K562 (cell line): ENCODE data around the gene ZFP30. TPM values are rescaled to one million over a fixed set of nuclear protein-coding genes. Genes with fewer than 3 reads are reported as not detected.

ENCODE experiments used
- ATAC-seq: fragments of 200-7000 bp; cut with Tn5 transposase; 3 replicates; pipeline ENCODE4 v1.9.1; 2020; ENCODE audit warnings: moderate library complexity
- BruUV-seq: library from RNA; stranded (reverse); fragments of 400-500 nt; replicated peaks from 2 replicates; lab custom pipeline; 2021; lab: Mats Ljungman, UMichigan
- CTCF ChIA-PET: fragments of 300-600 bp; formaldehyde crosslinking; extraction: SDS; loops from one replicate; lab custom pipeline; 2021; ENCODE audit warnings: low intra/inter-chr PET ratio; lab: Yijun Ruan, JAX
- POLR2A ChIA-PET: fragments of 300-600, 350-650 bp; sonication (Branson Sonifier 250); formaldehyde crosslinking; extraction: SDS; loops from one replicate; lab custom pipeline; 2021; ENCODE audit warnings: antibody characterized with exemption, inconsistent platforms; lab: Yijun Ruan, JAX
- DNase-seq, 4 experiments: peaks; one replicate each; pipeline versions ENCODE4 v3.0.0 to v3.0.0-alpha.2; 2011 to 2018; ENCODE audit warnings: low spot score in 3 of 4, mixed read lengths in 3 of 4; ENCODE audit errors: extremely low read depth in 1 of 4
- FAIRE-seq: peaks from 2 replicates; lab custom pipeline; 2011; peaks lifted over from hg19 to GRCh38; lab: Jason Lieb, UNC
- H2AFZ ChIP-seq: 2 replicates; pipeline ENCODE4 v1.6.0; 2011; ENCODE audit warnings: low read depth, low read length, control low read depth, inconsistent platforms
- H3K27ac ChIP-seq: fragments of 200-600 bp; 3 replicates; pipeline ENCODE4 v1.8.0; 2011; ENCODE audit warnings: low read depth, mild to moderate bottlenecking, control low read depth, inconsistent platforms, low read length, moderate library complexity, mixed read lengths; ENCODE audit errors: extremely low read depth
- H3K27me3 ChIP-seq, 2 experiments: fragments of 300-600 bp in 1 of 2; 2 replicates in 1 of 2; 3 replicates in 1 of 2; pipeline versions ENCODE4 v1.6.0 to v1.8.0; 2011; ENCODE audit warnings: inconsistent platforms in 2 of 2, low read length in 2 of 2, mild to moderate bottlenecking in 1 of 2, mixed read lengths in 1 of 2, moderate library complexity in 1 of 2; ENCODE audit not compliant: control insufficient read depth in 2 of 2, insufficient read depth in 2 of 2
- H3K36me3 ChIP-seq: fragments of 300-600 bp; 3 replicates; pipeline ENCODE4 v1.8.0; 2011; ENCODE audit warnings: mild to moderate bottlenecking, low read length, inconsistent platforms; ENCODE audit not compliant: control insufficient read depth, insufficient read depth
- H3K4me1 ChIP-seq, 2 experiments: fragments of 200-600 bp in 1 of 2; replicated peaks in 1 of 2; 2 replicates in 1 of 2; 3 replicates in 1 of 2; pipeline versions ENCODE4 v1.5.1 to v1.8.0; 2011; ENCODE audit warnings: inconsistent platforms in 2 of 2, low read length in 2 of 2, mild to moderate bottlenecking in 1 of 2, mixed read lengths in 1 of 2, moderate library complexity in 1 of 2; ENCODE audit not compliant: control insufficient read depth in 2 of 2, insufficient read depth in 2 of 2
- H3K4me2 ChIP-seq: 2 replicates; pipeline ENCODE4 v1.6.1; 2011; ENCODE audit warnings: low read length, control low read depth, inconsistent platforms, mixed read lengths; ENCODE audit not compliant: insufficient read depth
- H3K4me3 ChIP-seq: fragments of 200-600 bp; sonication (generic), shearing (Covaris generic); 2 replicates; pipeline ENCODE4 v1.5.1; 2016; ENCODE audit warnings: control low read depth, inconsistent platforms
- H3K79me2 ChIP-seq: fragments of 200-600 bp; 3 replicates; pipeline ENCODE4 v1.8.0; 2011; ENCODE audit warnings: low read length, inconsistent platforms; ENCODE audit not compliant: control insufficient read depth, insufficient read depth
- H3K9ac ChIP-seq, 2 experiments: 2 replicates each; pipeline versions ENCODE4 v1.6.0 to v1.6.1; 2011; ENCODE audit warnings: low read depth in 2 of 2, low read length in 2 of 2, control low read depth in 1 of 2, inconsistent platforms in 1 of 2, mild to moderate bottlenecking in 1 of 2, mixed read lengths in 1 of 2; ENCODE audit not compliant: insufficient read depth in 1 of 2
- H3K9me1 ChIP-seq: one replicate; pipeline ENCODE4 v1.6.0; 2011; ENCODE audit warnings: inconsistent platforms, mild to moderate bottlenecking, low read length, moderate library complexity; ENCODE audit not compliant: control insufficient read depth, insufficient read depth
- H3K9me3 ChIP-seq: replicated peaks from 2 replicates; pipeline ENCODE4 v1.5.1; 2011; ENCODE audit warnings: low read depth, low read length, inconsistent platforms; ENCODE audit not compliant: control insufficient read depth, insufficient read depth
- H4K20me1 ChIP-seq: replicated peaks from 2 replicates; pipeline ENCODE4 v1.6.1; 2011; ENCODE audit warnings: low read length, inconsistent platforms, mixed read lengths; ENCODE audit not compliant: control insufficient read depth, insufficient read depth
- ATF1 ChIP-seq, 2 experiments: fragments of 450-650 bp in 1 of 2; IDR thresholded peaks; 2 replicates each; pipeline ENCODE4 v1.6.1; 2016; ENCODE audit warnings: missing compliant biosample characterization in 1 of 2, missing genetic modification characterization in 1 of 2
- ETV6 ChIP-seq, 3 experiments: fragments of 150-350 bp in 1 of 3; sonication (generic) in 1 of 3; formaldehyde crosslinking in 1 of 3; IDR thresholded peaks; 2 replicates each; pipeline versions ENCODE4 v1.6.1 to v1.8.0; 2014 to 2022; ENCODE audit warnings: borderline replicate concordance in 2 of 3, low read depth in 2 of 3, antibody characterized with exemption in 1 of 3, low read length in 1 of 3, mild to moderate bottlenecking in 1 of 3, missing genetic modification reagents in 1 of 3
- PHF8 ChIP-seq: fragments of 200-600 bp; sonication (generic); IDR thresholded peaks from 2 replicates; pipeline ENCODE4 v1.6.1; 2012; ENCODE audit warnings: mixed run types, mild to moderate bottlenecking, inconsistent platforms, low read length, moderate library complexity, borderline replicate concordance
- RBM34 ChIP-seq: fragments of 200-400 bp; formaldehyde crosslinking; IDR thresholded peaks from 2 replicates; pipeline ENCODE4 v1.6.1; 2018; ENCODE audit warnings: low read length, borderline replicate concordance; ENCODE audit not compliant: insufficient read depth
- ZKSCAN1 ChIP-seq: fragments of 150-350 bp; IDR thresholded peaks from 2 replicates; pipeline ENCODE4 v1.6.1; 2016; ENCODE audit warnings: low read depth, low read length
- in situ Hi-C: fragments of 300-500 bp; cut with MboI; formaldehyde crosslinking; loops from 4 replicates; pipeline ENCODE4 v1.15.0; 2018; ENCODE audit warnings: inconsistent platforms, mixed read lengths
- intact Hi-C: fragments of 100-400 bp; cut with micrococcal nuclease; formaldehyde crosslinking; loops from 2 replicates; pipeline ENCODE4 v1.14.2; 2022
- polyA plus RNA-seq, 8 experiments: library from polyadenylated mRNA; depleted of rRNA in 4 of 8; stranded (reverse) in 5 of 8; unstranded in 3 of 8; fragments of >200 nt; fragmentation: Nextera tagmentation in 2 of 8; fragmentation: Illumina TruSeq in 1 of 8; extraction: Ambion mirVana in 2 of 8; extraction: Trizol in 1 of 8; gene quantifications; 2 replicates each; pipeline versions ENCODE4 v1.2.1 to v1.2.3, GENCODE V29; 2011 to 2014; ENCODE audit warnings: inconsistent platforms in 1 of 8, missing spikeins in 1 of 8
- total RNA-seq, 7 experiments: library from RNA; depleted of rRNA in 6 of 7; stranded (reverse); fragments of >200 nt in 6 of 7; fragmentation: Illumina TruSeq in 2 of 7; extraction: Trizol in 2 of 7; gene quantifications; 2 replicates each; pipeline versions ENCODE4 v1.2.1 to v1.2.3, GENCODE V29; 2011 to 2021; ENCODE audit warnings: low replicate concordance in 1 of 7
- TF ChIP-seq, protein P1 (sequence below): fragments of 450-650 bp; formaldehyde crosslinking; IDR thresholded peaks from 2 replicates; pipeline ENCODE4 v1.4.0; 2020; ENCODE audit warnings: mild to moderate bottlenecking

The ZFP30 gene
- total and polyA plus RNA-seq, 9 of the 15 experiments (the other 6 are each of a cell fraction or from before 2014, with no cell fraction given) = 1.1 to 11.3 (median 4.9) TPM

DNA sequence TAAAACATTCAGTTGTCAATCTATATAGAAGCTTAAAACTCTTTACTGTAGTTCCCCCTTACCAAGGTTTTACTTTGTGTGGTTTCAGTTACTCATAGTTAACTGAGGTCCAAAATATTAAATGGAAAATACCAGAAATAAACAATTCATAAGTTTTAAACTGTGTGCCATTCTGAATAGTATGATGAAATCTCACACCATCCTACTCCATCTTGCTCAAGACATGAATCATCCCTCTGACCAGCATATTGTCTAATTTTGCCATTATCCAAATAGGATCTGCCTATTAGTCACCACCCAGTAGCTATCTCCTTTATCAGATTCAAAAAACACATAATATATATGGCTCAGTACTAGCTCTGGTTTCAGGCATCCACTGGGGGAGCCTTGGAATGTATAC, 83.1 kb downstream of the ZFP30 start:
- H3K27me3 ChIP-seq = no peaks in the 10 kb centered on the region
- in situ Hi-C loops (loop anchor here (5.0 kb wide), 1 partner anchor 50 kb away; no protein-coding TSS in a partner anchor), intact Hi-C loops (no loop called here)
- DNase-seq (no peak), ATAC-seq (no peak), FAIRE-seq (no peak)
- H3K9me1 ChIP-seq = no peaks in the 10 kb centered on the region
- no peaks in the 10 kb centered on the region for H3K79me2 ChIP-seq
- ChIA-PET CTCF (no interaction called here), POLR2A (no interaction called here)
- H3K27ac ChIP-seq = no peak overlapping the region
- H3K36me3 ChIP-seq = no peaks in the 10 kb centered on the region
- H3K9me3 ChIP-seq = peaks cover 6% of the 10 kb centered on the region
- no peak overlapping the region for H3K4me2 ChIP-seq
- no peaks in the 10 kb centered on the region for H3K4me1 ChIP-seq
- H3K4me3 ChIP-seq = no peak overlapping the region
- H2AFZ ChIP-seq = no peak overlapping the region
- BruUV-seq = no TSS peak
- H3K9ac ChIP-seq = no peak overlapping the region
- no peaks in the 10 kb centered on the region for H4K20me1 ChIP-seq
- TF ChIP-seq RBM34 (no peak), ATF1 (CRISPR knock-in tag; IDR thresholded peaks at IDR 0.05) (no peak), ATF1 (tag; IDR thresholded peaks at IDR 0.05) (no peak), ETV6 (IDR thresholded peaks at IDR 0.05; ENCODE audit: borderline replicate concordance in 1 of 2, low read depth in 2 of 2, low read length in 1 of 2) (no peak), ETV6 (CRISPR knock-in tag; IDR thresholded peaks at IDR 0.05; ENCODE audit: borderline replicate concordance) (no peak), ZKSCAN1 (no peak), PHF8 (no peak)
- TF ChIP-seq, protein P1, sequence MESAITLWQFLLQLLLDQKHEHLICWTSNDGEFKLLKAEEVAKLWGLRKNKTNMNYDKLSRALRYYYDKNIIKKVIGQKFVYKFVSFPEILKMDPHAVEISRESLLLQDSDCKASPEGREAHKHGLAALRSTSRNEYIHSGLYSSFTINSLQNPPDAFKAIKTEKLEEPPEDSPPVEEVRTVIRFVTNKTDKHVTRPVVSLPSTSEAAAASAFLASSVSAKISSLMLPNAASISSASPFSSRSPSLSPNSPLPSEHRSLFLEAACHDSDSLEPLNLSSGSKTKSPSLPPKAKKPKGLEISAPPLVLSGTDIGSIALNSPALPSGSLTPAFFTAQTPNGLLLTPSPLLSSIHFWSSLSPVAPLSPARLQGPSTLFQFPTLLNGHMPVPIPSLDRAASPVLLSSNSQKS (CRISPR knock-in tag) = no peak
